ENCODE data around the gene KLHL29.

The KLHL29 gene

DNA sequence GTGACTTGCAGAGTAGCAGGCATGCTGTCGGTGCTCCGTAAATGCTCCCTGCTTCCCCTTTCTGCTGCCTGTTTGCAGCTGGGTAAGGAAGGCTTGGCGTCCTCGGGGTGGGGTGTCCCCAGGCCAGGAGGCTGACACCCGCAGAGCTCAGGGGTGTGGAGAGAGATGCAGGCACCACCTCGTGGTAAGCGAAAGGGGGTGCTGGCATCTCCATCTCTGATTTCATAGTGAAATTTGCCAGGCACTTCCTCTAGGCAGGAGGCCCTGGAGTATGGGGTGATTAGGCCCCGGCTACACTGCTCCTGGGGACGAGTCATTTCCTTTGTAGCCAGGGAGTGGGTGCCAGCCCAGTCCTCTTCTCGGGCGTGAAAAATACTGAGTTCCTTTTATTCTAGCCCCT lies 160.4 kb downstream of the KLHL29 start:
- no peak overlapping the region for H2AFZ ChIP-seq (ENCODE audit: low read depth, low read length)
- H3K4me1 ChIP-seq (ENCODE audit: insufficient read depth, low read length) = no peaks in the 10 kb centered on the region
- ATAC-seq (ENCODE audit: insufficient read depth, low read depth) (no peak), DNase-seq (no peak)
- no peaks in the 10 kb centered on the region for H3K36me3 ChIP-seq (ENCODE audit: insufficient read depth, low read length)
- H3K9me3 ChIP-seq (ENCODE audit: insufficient read depth, low read length, severe bottlenecking) = no peaks in the 10 kb centered on the region
- no peaks in the 10 kb centered on the region for H3K79me2 ChIP-seq (ENCODE audit: insufficient read depth, low read length)
- no peak overlapping the region for H3K9ac ChIP-seq (ENCODE audit: low read depth, low read length)
- peaks cover 53% of the 10 kb centered on the region for H4K20me1 ChIP-seq (ENCODE audit: insufficient read depth, low read length)
- peaks cover 2% of the 10 kb centered on the region for H3K27me3 ChIP-seq (ENCODE audit: insufficient read depth, low read length, poor library complexity)
- H3K27ac ChIP-seq (ENCODE audit: low read length) = no peak overlapping the region
- TF ChIP-seq CTCF (IDR thresholded peaks at IDR 0.05; ENCODE audit: borderline replicate concordance, extremely low read depth, low read length, poor library complexity, severe bottlenecking) (no peak), EZH2 (IDR thresholded peaks at IDR 0.05; ENCODE audit: borderline replicate concordance, low read depth, low read length, severe bottlenecking) (no peak)
- H3K4me2 ChIP-seq (ENCODE audit: insufficient read depth, low read length) = no peak overlapping the region
- H3K4me3 ChIP-seq (ENCODE audit: low read depth in 1 of 2, low read length in 2 of 2) = no peak overlapping the region

DNA sequence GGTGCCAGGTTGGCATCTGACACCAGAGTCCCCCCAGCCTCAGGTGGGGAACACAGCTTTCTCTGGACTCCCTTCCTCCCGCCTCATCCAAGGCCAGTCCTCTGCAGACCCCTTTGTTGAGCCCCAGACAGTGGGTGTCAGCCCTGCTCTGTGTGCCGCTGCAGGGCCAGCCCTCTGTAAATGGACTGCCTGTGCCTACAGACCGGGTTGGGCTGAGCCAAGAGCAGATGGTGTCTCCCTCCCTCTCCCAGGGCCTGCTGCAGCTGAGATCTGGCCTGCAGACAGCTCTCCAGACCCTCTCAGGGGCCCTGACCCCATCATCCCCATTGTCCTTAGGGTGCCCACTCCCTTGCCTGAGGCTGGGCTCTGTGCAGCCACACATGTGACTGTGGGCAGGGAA lies 160.8 kb downstream of the KLHL29 start:
- no peak overlapping the region for H3K27ac ChIP-seq (ENCODE audit: low read length)

DNA sequence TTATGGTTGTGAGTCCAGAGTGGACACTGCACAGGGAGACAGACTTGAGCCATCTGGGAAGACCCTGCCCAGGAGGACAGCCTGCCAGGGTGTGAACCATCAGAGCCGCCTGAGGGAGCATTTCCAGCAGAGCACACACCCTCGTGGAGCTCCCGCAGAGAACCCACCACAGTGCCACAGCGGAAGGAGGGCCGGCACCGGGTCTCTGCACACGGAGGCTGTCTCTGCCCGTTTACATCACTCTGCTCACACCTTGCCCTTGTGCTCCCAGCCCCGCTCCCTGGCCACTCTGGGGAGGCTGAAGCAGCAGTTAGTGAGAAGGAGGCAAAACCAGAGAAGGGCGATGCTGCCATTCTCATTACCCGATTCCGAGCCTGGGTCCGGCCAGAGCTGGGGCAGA lies 161.9 kb downstream of the KLHL29 start:
- Histone ChIP-seq H4K20me1 (ENCODE audit: insufficient read depth, low read length) (peaks cover 47% of the 10 kb centered on the region), H3K27ac (ENCODE audit: low read length) (no peak overlapping the region), H2AFZ (ENCODE audit: low read depth, low read length) (no peak overlapping the region), H3K79me2 (ENCODE audit: insufficient read depth, low read length) (no peaks in the 10 kb centered on the region), H3K36me3 (ENCODE audit: insufficient read depth, low read length) (no peaks in the 10 kb centered on the region), H3K4me2 (ENCODE audit: insufficient read depth, low read length) (no peak overlapping the region), H3K9me3 (ENCODE audit: insufficient read depth, low read length, severe bottlenecking) (no peaks in the 10 kb centered on the region), H3K4me1 (ENCODE audit: insufficient read depth, low read length) (no peaks in the 10 kb centered on the region), H3K9ac (ENCODE audit: low read depth, low read length) (no peak overlapping the region), H3K4me3 (ENCODE audit: low read depth in 1 of 2, low read length in 2 of 2) (no peak overlapping the region), H3K27me3 (ENCODE audit: insufficient read depth, low read length, poor library complexity) (no peaks in the 10 kb centered on the region)
- no peak for DNase-seq
- TF ChIP-seq CTCF (IDR thresholded peaks at IDR 0.05; ENCODE audit: borderline replicate concordance, extremely low read depth, low read length, poor library complexity, severe bottlenecking) = no peak
- no peak for TF ChIP-seq EZH2 (IDR thresholded peaks at IDR 0.05; ENCODE audit: borderline replicate concordance, low read depth, low read length, severe bottlenecking)
- ATAC-seq (ENCODE audit: insufficient read depth, low read depth) = no peak

More for the DNA sequence above, 160.8 kb downstream of the KLHL29 start:
- no peak overlapping the region for H2AFZ ChIP-seq (ENCODE audit: low read depth, low read length)
- no peak overlapping the region for H3K9ac ChIP-seq (ENCODE audit: low read depth, low read length)
- no peaks in the 10 kb centered on the region for H3K4me1 ChIP-seq (ENCODE audit: insufficient read depth, low read length)
- no peaks in the 10 kb centered on the region for H3K36me3 ChIP-seq (ENCODE audit: insufficient read depth, low read length)
- no peaks in the 10 kb centered on the region for H3K9me3 ChIP-seq (ENCODE audit: insufficient read depth, low read length, severe bottlenecking)
- TF ChIP-seq CTCF (IDR thresholded peaks at IDR 0.05; ENCODE audit: borderline replicate concordance, extremely low read depth, low read length, poor library complexity, severe bottlenecking) (no peak), EZH2 (IDR thresholded peaks at IDR 0.05; ENCODE audit: borderline replicate concordance, low read depth, low read length, severe bottlenecking) (no peak)
- ATAC-seq (ENCODE audit: insufficient read depth, low read depth) (no peak), DNase-seq (no peak)
- no peak overlapping the region for H3K4me3 ChIP-seq (ENCODE audit: low read depth in 1 of 2, low read length in 2 of 2)
- no peaks in the 10 kb centered on the region for H3K79me2 ChIP-seq (ENCODE audit: insufficient read depth, low read length)
- peaks cover 49% of the 10 kb centered on the region for H4K20me1 ChIP-seq (ENCODE audit: insufficient read depth, low read length)
- no peak overlapping the region for H3K4me2 ChIP-seq (ENCODE audit: insufficient read depth, low read length)
- peaks cover 2% of the 10 kb centered on the region for H3K27me3 ChIP-seq (ENCODE audit: insufficient read depth, low read length, poor library complexity)

DNA sequence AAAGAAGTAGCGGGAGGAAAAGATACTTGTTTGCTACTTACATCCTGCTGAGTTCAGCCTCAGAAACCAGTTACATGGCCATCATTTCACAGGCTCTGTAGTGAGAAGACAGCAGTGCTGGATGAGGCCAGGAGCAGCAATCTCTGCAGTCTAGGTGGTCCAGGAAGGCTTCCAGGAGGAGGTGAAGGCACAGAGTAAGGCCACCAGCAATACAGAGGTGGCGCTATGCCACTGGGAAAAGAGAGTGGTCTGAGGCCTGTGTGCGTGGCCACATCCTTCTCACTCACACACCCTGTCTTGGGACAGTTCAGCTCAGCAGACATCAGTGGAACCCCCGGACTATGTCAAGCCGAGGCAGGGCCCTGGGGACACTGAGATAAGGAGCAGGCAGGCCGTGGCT lies 162.7 kb downstream of the KLHL29 start:
- no peaks in the 10 kb centered on the region for H3K9me3 ChIP-seq (ENCODE audit: insufficient read depth, low read length, severe bottlenecking)
- H3K4me3 ChIP-seq (ENCODE audit: low read depth in 1 of 2, low read length in 2 of 2) = no peak overlapping the region
- DNase-seq = no peak
- no peak overlapping the region for H3K9ac ChIP-seq (ENCODE audit: low read depth, low read length)
- peaks cover 42% of the 10 kb centered on the region for H4K20me1 ChIP-seq (ENCODE audit: insufficient read depth, low read length)
- no peak overlapping the region for H3K4me2 ChIP-seq (ENCODE audit: insufficient read depth, low read length)
- H3K36me3 ChIP-seq (ENCODE audit: insufficient read depth, low read length) = no peaks in the 10 kb centered on the region
- H3K4me1 ChIP-seq (ENCODE audit: insufficient read depth, low read length) = no peaks in the 10 kb centered on the region
- no peak for ATAC-seq (ENCODE audit: insufficient read depth, low read depth)
- H3K27ac ChIP-seq (ENCODE audit: low read length) = no peak overlapping the region
- no peaks in the 10 kb centered on the region for H3K79me2 ChIP-seq (ENCODE audit: insufficient read depth, low read length)
- H3K27me3 ChIP-seq (ENCODE audit: insufficient read depth, low read length, poor library complexity) = no peaks in the 10 kb centered on the region
- H2AFZ ChIP-seq (ENCODE audit: low read depth, low read length) = no peak overlapping the region
- TF ChIP-seq EZH2 (IDR thresholded peaks at IDR 0.05; ENCODE audit: borderline replicate concordance, low read depth, low read length, severe bottlenecking) = no peak
- peak; percentile 6 for TF ChIP-seq CTCF (IDR thresholded peaks at IDR 0.05; ENCODE audit: borderline replicate concordance, extremely low read depth, low read length, poor library complexity, severe bottlenecking)

All from DND-41 (cell line).